Raji (cell line): ENCODE results near the gene DFFB.

ENCODE experiments used
- POLR2A ChIP-seq: IDR thresholded peaks from 2 replicates; pipeline ENCODE4 v1.6.1; 2011; ENCODE audit warnings: low read depth, low read length, control low read depth; ENCODE audit not compliant: insufficient read depth

Gene DFFB

GRCh38 chr1:3905266-3905952 lies 48.1 kb downstream of the DFFB start:
- no peak for TF ChIP-seq POLR2A

- TF ChIP-seq POLR2A: no peak
These were observed 48.8 kb downstream of the DFFB start for GRCh38 chr1:3905953-3906671.

- no peak for TF ChIP-seq POLR2A
These were observed 49.4 kb downstream of the DFFB start for GRCh38 chr1:3906672-3907020.

GRCh38 chr1:3907031-3907534 lies 49.8 kb downstream of the DFFB start:
- no peak for TF ChIP-seq POLR2A

GRCh38 chr1:3907621-3908165 lies 50.4 kb downstream of the DFFB start:
- no peak for TF ChIP-seq POLR2A

- 0 out of 2 replicates have a peak, but pooled peaks have one; percentile 21 for TF ChIP-seq POLR2A
These were observed 51.7 kb downstream of the DFFB start for GRCh38 chr1:3908886-3909517.

- TF ChIP-seq POLR2A: peak; percentile 41; the same call in 1 of the 2 replicates
These were observed 52.3 kb downstream of the DFFB start for GRCh38 chr1:3909615-3910014.

GRCh38 chr1:3910049-3910731 lies 52.9 kb downstream of the DFFB start:
- no peak; the same call in 1 of the 2 replicates for TF ChIP-seq POLR2A

GRCh38 chr1:3910857-3911845 lies 53.9 kb downstream of the DFFB start:
- TF ChIP-seq POLR2A: no peak

- no peak for TF ChIP-seq POLR2A
These were observed 54.9 kb downstream of the DFFB start for GRCh38 chr1:3911981-3912808.

GRCh38 chr1:3912809-3913685 lies 55.8 kb downstream of the DFFB start:
- no peak for TF ChIP-seq POLR2A

GRCh38 chr1:3914331-3914851 lies 57.1 kb downstream of the DFFB start:
- no peak for TF ChIP-seq POLR2A
